ENCODE measurements around the gene CCNI2.

CCNI2 gene

DNA sequence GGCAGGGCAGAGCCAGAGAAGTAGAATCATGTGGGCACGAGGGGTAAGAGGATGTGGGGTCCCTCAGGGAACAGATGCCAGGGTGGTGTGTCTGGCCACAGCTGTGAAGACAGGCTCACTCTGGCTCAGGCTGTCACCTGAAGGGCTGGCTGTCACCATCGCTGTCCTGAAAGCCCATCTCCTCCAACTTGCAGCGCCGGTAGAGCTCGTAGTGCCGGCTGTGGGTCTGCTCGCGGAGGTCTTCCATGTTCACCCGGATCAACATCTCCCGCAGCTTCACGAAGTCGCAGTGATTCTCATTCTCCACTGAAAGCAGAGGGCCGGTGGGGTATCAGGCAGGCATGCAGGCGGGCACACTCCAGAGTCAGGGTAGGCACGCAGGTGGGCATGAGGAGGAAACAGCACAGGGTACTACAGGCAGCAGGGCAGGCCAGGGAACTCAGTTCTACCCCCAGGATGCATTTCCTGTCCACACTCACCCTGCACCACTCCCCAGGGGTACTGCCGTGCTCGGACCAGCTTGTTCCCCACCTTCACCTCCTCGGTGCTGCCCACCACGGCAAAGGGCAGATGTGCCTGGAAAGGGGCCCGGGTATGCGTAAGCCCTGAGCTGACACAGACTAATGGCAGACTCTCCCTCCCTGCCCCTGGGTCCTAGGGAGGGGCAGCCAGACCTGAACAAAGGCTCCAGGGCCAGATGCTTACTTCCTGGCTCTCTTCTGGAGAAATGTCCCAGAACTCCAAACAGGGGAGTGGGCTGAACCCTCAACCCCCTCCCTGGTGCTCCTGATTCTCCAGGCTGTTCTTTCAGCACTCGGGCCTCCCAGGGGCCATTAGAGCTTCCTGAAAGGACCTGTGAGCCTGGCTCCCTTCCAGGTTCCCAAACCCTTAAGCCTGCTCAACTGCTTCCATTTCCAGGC lies 14.4 kb downstream of the CCNI2 start:
- TF ChIP-seq, protein P1, sequence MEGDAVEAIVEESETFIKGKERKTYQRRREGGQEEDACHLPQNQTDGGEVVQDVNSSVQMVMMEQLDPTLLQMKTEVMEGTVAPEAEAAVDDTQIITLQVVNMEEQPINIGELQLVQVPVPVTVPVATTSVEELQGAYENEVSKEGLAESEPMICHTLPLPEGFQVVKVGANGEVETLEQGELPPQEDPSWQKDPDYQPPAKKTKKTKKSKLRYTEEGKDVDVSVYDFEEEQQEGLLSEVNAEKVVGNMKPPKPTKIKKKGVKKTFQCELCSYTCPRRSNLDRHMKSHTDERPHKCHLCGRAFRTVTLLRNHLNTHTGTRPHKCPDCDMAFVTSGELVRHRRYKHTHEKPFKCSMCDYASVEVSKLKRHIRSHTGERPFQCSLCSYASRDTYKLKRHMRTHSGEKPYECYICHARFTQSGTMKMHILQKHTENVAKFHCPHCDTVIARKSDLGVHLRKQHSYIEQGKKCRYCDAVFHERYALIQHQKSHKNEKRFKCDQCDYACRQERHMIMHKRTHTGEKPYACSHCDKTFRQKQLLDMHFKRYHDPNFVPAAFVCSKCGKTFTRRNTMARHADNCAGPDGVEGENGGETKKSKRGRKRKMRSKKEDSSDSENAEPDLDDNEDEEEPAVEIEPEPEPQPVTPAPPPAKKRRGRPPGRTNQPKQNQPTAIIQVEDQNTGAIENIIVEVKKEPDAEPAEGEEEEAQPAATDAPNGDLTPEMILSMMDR (IDR thresholded peaks at IDR 0.05; ENCODE audit: low read depth, low read length, missing control alignments), result no peak
- H3K4me3 ChIP-seq (ENCODE audit: low read depth, low read length), result no peak overlapping the region
- DNase-seq (ENCODE audit: low read depth), result no peak

DNA sequence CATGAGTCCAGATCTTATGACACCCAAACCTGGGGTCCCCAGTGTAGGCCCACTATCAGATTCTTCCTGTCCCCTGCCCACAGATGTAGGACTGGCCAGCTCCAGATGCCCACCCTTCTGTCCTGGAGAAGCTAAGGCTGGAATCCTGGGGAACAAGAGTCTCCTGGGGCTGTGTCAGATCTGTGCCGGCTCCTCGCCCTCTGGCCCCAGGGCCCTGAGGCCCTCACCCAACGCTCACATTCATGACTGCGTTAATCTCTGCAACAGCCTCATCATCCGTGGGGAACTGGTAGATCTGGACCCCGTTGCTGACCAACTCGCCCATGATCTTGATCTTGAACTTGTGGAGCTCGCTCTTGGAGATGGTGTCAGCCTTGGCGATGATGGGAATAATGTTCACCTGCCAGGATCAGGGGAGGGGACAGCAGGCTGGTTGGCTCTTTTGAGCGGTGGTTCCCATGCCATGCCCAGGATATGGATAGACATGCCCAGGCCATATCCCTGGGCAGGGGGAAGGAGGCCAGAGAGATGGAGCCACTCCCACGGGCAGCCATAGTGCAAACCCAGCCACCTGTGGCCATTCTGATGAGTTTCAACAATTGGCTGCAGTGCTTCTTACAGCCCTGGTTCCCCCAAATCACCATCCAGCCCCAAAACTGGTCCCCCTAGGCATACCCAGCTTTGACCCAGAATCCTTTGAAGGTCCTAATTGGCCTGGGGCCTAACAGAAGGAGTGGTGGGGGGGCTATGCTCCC lies 15.2 kb downstream of the CCNI2 start:
- no peak overlapping the region for H3K4me3 ChIP-seq (ENCODE audit: low read depth, low read length)
- TF ChIP-seq, protein P1 (IDR thresholded peaks at IDR 0.05; ENCODE audit: low read depth, low read length, missing control alignments), result no peak
- DNase-seq (ENCODE audit: low read depth), result no peak

DNA sequence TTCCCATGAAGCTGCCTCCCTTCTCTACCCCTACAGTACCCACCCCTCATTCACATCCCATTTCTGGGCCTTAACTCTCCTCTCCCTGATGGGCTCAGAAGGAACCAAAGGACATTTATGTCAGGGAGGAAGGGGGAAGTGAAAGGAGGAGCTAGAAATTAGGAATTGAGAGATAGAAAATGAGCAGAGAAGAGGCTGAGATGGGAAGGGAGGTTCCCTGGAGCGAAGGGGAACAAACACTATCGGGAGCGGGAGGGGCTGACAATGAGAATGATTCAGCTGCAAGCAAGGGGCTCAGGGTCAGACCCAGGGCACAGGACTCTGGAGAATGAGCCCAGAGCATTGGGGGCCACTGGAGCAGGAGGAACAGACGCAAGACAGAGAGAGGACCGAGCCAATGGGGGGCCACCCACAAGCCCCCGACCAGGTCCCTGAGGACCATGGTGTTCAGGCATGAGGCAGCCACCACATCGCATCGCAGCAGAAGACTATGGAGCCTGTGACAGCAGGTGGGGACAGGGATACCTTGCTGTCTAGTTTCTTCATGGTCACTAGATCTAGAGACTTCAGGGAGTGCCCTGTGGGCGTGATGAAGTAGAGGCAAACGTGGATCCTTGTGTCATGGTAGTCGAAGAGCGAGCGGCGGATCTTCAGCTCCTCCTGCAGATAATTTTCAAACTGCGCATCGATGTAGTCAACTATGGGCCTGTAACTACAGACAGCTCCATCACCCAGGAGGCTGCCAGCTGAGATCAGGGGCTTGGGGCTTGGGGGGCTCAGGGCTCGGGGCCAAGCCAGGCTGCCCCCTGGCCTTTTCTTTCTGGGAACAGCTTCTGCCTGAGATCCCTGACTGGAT lies 16.2 kb downstream of the CCNI2 start:
- no peak for DNase-seq (ENCODE audit: low read depth)
- no peak overlapping the region for H3K4me3 ChIP-seq (ENCODE audit: low read depth, low read length)
- TF ChIP-seq, protein P1 (IDR thresholded peaks at IDR 0.05; ENCODE audit: low read depth, low read length, missing control alignments), result no peak

DNA sequence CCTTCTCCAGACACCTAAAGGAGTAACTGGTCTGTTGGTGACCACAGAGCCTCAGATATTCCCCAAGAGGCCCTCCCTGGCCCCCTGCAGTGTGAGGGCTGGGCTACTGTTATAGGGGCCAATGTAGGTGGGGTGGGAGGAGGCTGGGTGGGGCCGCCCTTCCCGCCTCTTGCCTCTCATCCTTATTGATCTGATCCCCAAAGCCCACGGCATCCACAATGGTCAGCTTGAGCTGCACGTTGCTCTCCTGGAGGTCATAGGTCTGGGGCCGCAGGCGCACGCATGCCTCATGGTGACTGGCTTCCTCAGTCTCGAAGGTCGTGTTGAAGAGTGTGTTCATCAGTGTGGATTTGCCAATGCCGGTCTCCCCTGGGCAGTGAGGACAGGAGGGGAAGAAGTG lies 16.8 kb downstream of the CCNI2 start:
- no peak for DNase-seq (ENCODE audit: low read depth)
- no peak overlapping the region for H3K4me3 ChIP-seq (ENCODE audit: low read depth, low read length)
- TF ChIP-seq, protein P1 (IDR thresholded peaks at IDR 0.05; ENCODE audit: low read depth, low read length, missing control alignments), result no peak

DNA sequence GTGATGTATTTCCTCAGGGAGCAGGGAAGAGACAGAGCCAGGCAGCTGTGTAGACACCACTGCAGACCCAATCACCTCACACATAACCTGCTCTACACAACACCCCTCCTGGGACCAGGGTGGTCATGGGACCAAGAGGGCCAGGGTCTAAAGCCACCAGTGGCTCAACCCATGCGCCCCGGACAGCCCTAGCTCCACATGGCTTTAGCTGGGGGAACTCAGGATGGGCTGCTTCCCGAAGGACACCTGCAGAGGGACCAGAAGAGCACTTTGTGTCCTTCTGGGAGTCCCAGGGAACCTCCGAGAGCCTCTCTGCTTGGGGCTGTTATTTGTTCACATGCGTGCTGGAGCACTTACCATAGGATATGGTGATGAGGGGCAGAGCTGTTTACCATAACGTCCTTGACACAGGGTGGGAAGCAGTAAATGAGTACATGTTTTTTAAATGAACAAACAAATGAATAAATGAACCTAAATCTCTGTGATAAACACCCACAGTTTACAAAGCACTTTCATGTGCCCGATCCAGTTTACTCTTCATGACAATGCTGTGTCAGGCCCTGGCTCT lies 17.5 kb downstream of the CCNI2 start:
- TF ChIP-seq, protein P1 (IDR thresholded peaks at IDR 0.05; ENCODE audit: low read depth, low read length, missing control alignments), result no peak
- DNase-seq (ENCODE audit: low read depth), result no peak
- H3K4me3 ChIP-seq (ENCODE audit: low read depth, low read length), result no peak overlapping the region

DNA sequence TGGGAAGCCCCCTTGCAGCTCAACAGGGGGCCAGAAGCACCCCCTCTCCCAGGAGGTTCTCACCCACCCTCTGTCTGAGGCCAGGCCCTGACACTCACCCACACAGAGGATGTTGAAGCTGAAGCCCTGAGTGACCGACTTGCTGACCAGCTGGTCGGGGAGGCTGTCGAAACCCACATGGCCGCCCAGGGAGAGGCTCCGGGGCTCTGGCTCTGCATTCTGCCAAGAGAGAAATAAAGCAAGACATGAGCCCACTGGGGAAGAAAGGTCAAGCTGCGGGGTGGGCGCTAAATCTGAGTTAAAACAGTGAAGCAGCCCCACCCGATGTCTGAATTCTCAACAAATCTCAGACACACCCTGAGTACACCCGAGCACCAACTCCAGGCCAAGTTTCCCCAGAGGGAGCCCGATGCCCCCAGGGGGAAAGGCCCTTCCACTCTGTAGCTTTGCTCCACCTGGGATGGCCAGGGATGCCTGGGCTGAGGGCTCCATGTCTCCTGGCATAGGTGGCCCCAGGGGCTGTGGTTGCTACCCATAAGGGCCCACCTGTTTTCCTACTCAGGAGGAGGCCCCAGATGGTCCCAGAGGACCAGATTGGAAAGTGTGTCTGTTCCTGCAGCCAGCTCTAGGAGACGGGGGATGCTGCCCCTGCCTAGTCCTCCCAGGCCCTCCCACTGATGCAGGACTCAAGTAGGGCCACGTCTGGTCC lies 18.2 kb downstream of the CCNI2 start:
- H3K4me3 ChIP-seq (ENCODE audit: low read depth, low read length), result no peak overlapping the region
- DNase-seq (ENCODE audit: low read depth), result no peak
- TF ChIP-seq, protein P1 (IDR thresholded peaks at IDR 0.05; ENCODE audit: low read depth, low read length, missing control alignments), result no peak

All from GM12864 (cell line).